GM19438 (cell line): Measurements from ENCODE around the gene RPS8.
A peak's percentile ranks its signal among the peaks of the same experiment; 100 is the strongest.
"Not testable (repeated sequence)": the region's sequence is repeated elsewhere in the genome, so short reads cannot be mapped to it uniquely, and the experiment has no call there.

Experiments used
- ATAC-seq: cut with Tn5 transposase; IDR thresholded peaks from one replicate; pipeline ENCODE4 v1.9.1; 2021; ENCODE audit warnings: low read depth; ENCODE audit not compliant: unreplicated experiment

RPS8 gene

GRCh38 chr1:44801491-44802305 is 26.4 kb downstream of the RPS8 start:
- no peak for ATAC-seq

- no peak for ATAC-seq
These were observed 27.1 kb downstream of the RPS8 start for GRCh38 chr1:44802306-44803061.

- ATAC-seq, result no peak
These were observed 27.6 kb downstream of the RPS8 start for GRCh38 chr1:44803062-44803311.

GRCh38 chr1:44803312-44804095 is 28.2 kb downstream of the RPS8 start:
- no peak for ATAC-seq

GRCh38 chr1:44805311-44806024 is 30.1 kb downstream of the RPS8 start:
- ATAC-seq, result no peak

- no peak for ATAC-seq
These were observed 30.8 kb downstream of the RPS8 start for GRCh38 chr1:44806025-44806703.

- no peak for ATAC-seq
These were observed 31.5 kb downstream of the RPS8 start, which contains the start of gene DYNLT4 for GRCh38 chr1:44806704-44807363. Gene DYNLT4, minus strand, starts transcription at chr1:44807351. Its CDS starts 683 bp downstream, at chr1:44806668.

GRCh38 chr1:44807364-44808062 is 32.2 kb downstream of the RPS8 start:
- ATAC-seq, result no peak

GRCh38 chr1:44808063-44808937 is 33.0 kb downstream of the RPS8 start, which contains the start of gene BTBD19:
Gene BTBD19, plus strand, starts transcription at chr1:44808523. Its CDS starts 298 bp downstream, at chr1:44808821.
- no peak for ATAC-seq

GRCh38 chr1:44808938-44809917 is 33.9 kb downstream of the RPS8 start:
- peak; percentile 46 for ATAC-seq

GRCh38 chr1:44810101-44810761 is 34.9 kb downstream of the RPS8 start:
- ATAC-seq, result no peak

GRCh38 chr1:44810762-44811105 is 35.4 kb downstream of the RPS8 start:
- not testable (repeated sequence) for ATAC-seq

- ATAC-seq, result no peak
These were observed 35.9 kb downstream of the RPS8 start for GRCh38 chr1:44811234-44811633.

GRCh38 chr1:44812822-44813543 is 37.6 kb downstream of the RPS8 start:
- ATAC-seq, result no peak

- not testable (repeated sequence) for ATAC-seq
These were observed 40.6 kb downstream of the RPS8 start for GRCh38 chr1:44815926-44816325.

GRCh38 chr1:44817307-44817706 is 42.0 kb downstream of the RPS8 start:
- no peak for ATAC-seq
